Mucosa of descending colon (tissue), 3 donors: ENCODE results near the gene RND2. TPM values are rescaled to one million over a fixed set of nuclear protein-coding genes. Genes with fewer than 3 reads are reported as not detected.
"Not testable (repeated sequence)": the region's sequence is repeated elsewhere in the genome, so short reads cannot be mapped to it uniquely, and the experiment has no call there.

ENCODE experiments used
- ATAC-seq: fragments of 200-7000 bp; cut with Tn5 transposase; one replicate; pipeline ENCODE4 v1.9.1; 2020; ENCODE audit warnings: mild to moderate bottlenecking, moderate library complexity
- DNase-seq, 3 donors: peaks; one replicate each; pipeline ENCODE4 v3.0.0-alpha.2; 2020
- H3K36me3 ChIP-seq: fragments of 200-600 bp; one replicate; pipeline ENCODE4 v1.8.0; 2021; ENCODE audit warnings: low read depth, mild to moderate bottlenecking
- H3K4me1 ChIP-seq: fragments of 200-600 bp; one replicate; pipeline ENCODE4 v1.8.0; 2021; ENCODE audit warnings: low read depth, mild to moderate bottlenecking
- H3K4me3 ChIP-seq: fragments of 200-600 bp; one replicate; pipeline ENCODE4 v1.8.0; 2021; ENCODE audit warnings: mild to moderate bottlenecking
- H3K9me3 ChIP-seq: fragments of 200-600 bp; one replicate; pipeline ENCODE4 v1.8.0; 2021; ENCODE audit warnings: mild to moderate bottlenecking
- CTCF ChIP-seq: fragments of 200-600 bp; IDR thresholded peaks from one replicate; pipeline ENCODE4 v1.8.0; 2022; ENCODE audit warnings: antibody characterized with exemption, mild to moderate bottlenecking
- intact Hi-C, 2 donors: fragments of 100-400 bp; cut with DNase I in 1 of 2; cut with micrococcal nuclease in 1 of 2; formaldehyde crosslinking; loops; one replicate each; pipeline versions ENCODE4 v1.11.0 to v1.11.1; 2022; cut with DNase I, micrococcal nuclease
- total RNA-seq, 3 donors: library from RNA; stranded (reverse); fragmentation: NEBNext Ultra II Directional in 2 of 3; extraction: Animal tissue kit (Norgen Biotek cat#: 25700) in 2 of 3; gene quantifications; one replicate each; pipeline versions ENCODE4 v1.2.1 to v1.2.4, GENCODE V29; 2021 to 2023
- donor health status: DM: no; HTN: no; CAD: no; lungs with moderate emphysema.
- donor health status: DM: no; HTN: no; CAD: no.
- donor health status: DM: no; HTN: yes; CAD: no.

The RND2 gene
- total RNA-seq, 3 donors from 2014 or later: 0.09 to 7.2 (median 0.51) TPM

- no peak for TF ChIP-seq CTCF
- no peak overlapping the region for H3K4me3 ChIP-seq
- no peak for ATAC-seq
These were observed 15.6 kb downstream of the RND2 start for GRCh38 chr17:43040655-43041054.

GRCh38 chr17:43042025-43042628 lies 17.1 kb downstream of the RND2 start:
- no peak for TF ChIP-seq CTCF

More at GRCh38 chr17:43040655-43041054, 15.6 kb downstream of the RND2 start:
- DNase-seq: no peak
- no peaks in the 10 kb centered on the region for H3K4me1 ChIP-seq
- no peaks in the 10 kb centered on the region for H3K36me3 ChIP-seq
- intact Hi-C loops: no loop called here
- H3K9me3 ChIP-seq: no peaks in the 10 kb centered on the region

GRCh38 chr17:43043307-43043706 lies 18.3 kb downstream of the RND2 start:
- no peaks in the 10 kb centered on the region for H3K4me1 ChIP-seq
- DNase-seq (no peak), ATAC-seq (no peak)
- no peak for TF ChIP-seq CTCF
- no peaks in the 10 kb centered on the region for H3K36me3 ChIP-seq
- intact Hi-C loops: no loop called here
- no peak overlapping the region for H3K4me3 ChIP-seq
- no peaks in the 10 kb centered on the region for H3K9me3 ChIP-seq

More at GRCh38 chr17:43042025-43042628, 17.1 kb downstream of the RND2 start:
- Histone ChIP-seq H3K4me1 (no peaks in the 10 kb centered on the region), H3K4me3 (no peak overlapping the region), H3K9me3 (no peaks in the 10 kb centered on the region), H3K36me3 (no peaks in the 10 kb centered on the region)
- ATAC-seq (no peak), DNase-seq (no peak)
- intact Hi-C loops: no loop called here

GRCh38 chr17:43044024-43044423 lies 19.0 kb downstream of the RND2 start:
- no peaks in the 10 kb centered on the region for H3K36me3 ChIP-seq
- ATAC-seq (no peak), DNase-seq (no peak)
- H3K9me3 ChIP-seq: no peaks in the 10 kb centered on the region
- intact Hi-C loops: no loop called here
- no peak for TF ChIP-seq CTCF
- no peak overlapping the region for H3K4me3 ChIP-seq
- no peaks in the 10 kb centered on the region for H3K4me1 ChIP-seq

- no peaks in the 10 kb centered on the region for H3K9me3 ChIP-seq
- H3K36me3 ChIP-seq: no peaks in the 10 kb centered on the region
- intact Hi-C loops: no loop called here
- DNase-seq: no peak
- no peak for TF ChIP-seq CTCF
- H3K4me3 ChIP-seq: no peak overlapping the region
- H3K4me1 ChIP-seq: no peaks in the 10 kb centered on the region
- no peak for ATAC-seq
These were observed 26.9 kb downstream of the RND2 start for GRCh38 chr17:43051969-43052368.

- H3K4me3 ChIP-seq, H3K9me3 ChIP-seq, ATAC-seq, H3K4me1 ChIP-seq, intact Hi-C loops, DNase-seq, H3K36me3 ChIP-seq: not testable (repeated sequence)
These were observed 28.0 kb downstream of the RND2 start for GRCh38 chr17:43053008-43053407.
